ENCODE data around the gene ZBTB21. TPM values are rescaled to one million over a fixed set of nuclear protein-coding genes. Genes with fewer than 3 reads are reported as not detected.

ZBTB21 gene
- total RNA-seq, 1 experiment from 2014 or later: 18.1 TPM

GRCh38 chr21:42036313-42036712 is 26.2 kb upstream of the ZBTB21 start:
- no peak overlapping the region for H2BK120ac ChIP-seq (ENCODE audit: low read depth, low read length, poor library complexity, severe bottlenecking)
- no peak overlapping the region for H3K4me2 ChIP-seq (ENCODE audit: insufficient read depth, insufficient read length, low read length)
- Mint-ChIP-seq H3K9me3 (peaks cover 0 to 6% of the 10 kb centered on the region in 2 experiments; a peak in 2 of 5 replicates), H3K27ac (no peak overlapping the region), H3K36me3 (ENCODE audit: insufficient read depth in 1 of 3, low read depth in 3 of 3) (no peaks in the 10 kb centered on the region; a peak in 1 of 7 replicates), H3K4me3 (no peak overlapping the region), H3K4me1 (peaks cover 11 to 18% of the 10 kb centered on the region in 2 experiments), H3K27me3 (ENCODE audit: low read depth) (peaks cover 31% of the 10 kb centered on the region)
- no peak overlapping the region for H2BK15ac ChIP-seq (ENCODE audit: low read depth, low read length)
- no peaks in the 10 kb centered on the region for H3K9me3 ChIP-seq (ENCODE audit: control insufficient read depth, low read depth, low read length)
- H3K23ac ChIP-seq (ENCODE audit: insufficient read length, low read depth, low read length): no peak overlapping the region
- no peak overlapping the region for H4K8ac ChIP-seq (replicated peaks; ENCODE audit: insufficient read length, low read depth, low read length)
- no peak overlapping the region for H3K56ac ChIP-seq (ENCODE audit: insufficient read length, low read depth, low read length)
- H4K20me1 ChIP-seq (ENCODE audit: control insufficient read depth, insufficient read depth, insufficient read length): no peaks in the 10 kb centered on the region
- no peak overlapping the region for H3K18ac ChIP-seq (ENCODE audit: insufficient read length, low read depth, low read length)
- H3K79me1 ChIP-seq (ENCODE audit: insufficient read depth, low read depth, low read length, poor library complexity, severe bottlenecking): no peaks in the 10 kb centered on the region
- no peak overlapping the region for H4K5ac ChIP-seq (ENCODE audit: insufficient read length, low read depth, low read length)
- TF ChIP-seq CTCF (conservative IDR thresholded peaks at IDR 0.05): no peak
- peaks cover 3% of the 10 kb centered on the region for H3K23me2 ChIP-seq (ENCODE audit: insufficient read length, low read depth, low read length, poor library complexity, severe bottlenecking)
- no peak overlapping the region for H3K14ac ChIP-seq (ENCODE audit: insufficient read depth, low read length)
- no peak overlapping the region for H2AFZ ChIP-seq (ENCODE audit: low read length)
- no CpG with 5 or more reads among the region's 2 CpGs for WGBS (ENCODE audit: extremely low coverage, insufficient read length, low lambda C conversion rate)
- H2BK5ac ChIP-seq (ENCODE audit: insufficient read length, low read length): no peak overlapping the region
- no peak overlapping the region for H2AK5ac ChIP-seq (ENCODE audit: insufficient read length, low read length)
- no peaks in the 10 kb centered on the region for H3K27me3 ChIP-seq (ENCODE audit: insufficient read depth, low read length)
- no peak overlapping the region for H2BK12ac ChIP-seq (ENCODE audit: insufficient read length, low read depth, low read length)
- DNase-seq: no peak
- no peaks in the 10 kb centered on the region for H3K4me1 ChIP-seq (ENCODE audit: insufficient read depth, low read length)
- no peak overlapping the region for H3K4ac ChIP-seq (ENCODE audit: low read depth, low read length)
- no peak overlapping the region for H3T11ph ChIP-seq (ENCODE audit: low read length)
- H3K9ac ChIP-seq (ENCODE audit: extremely low read depth, insufficient read length, low read length): no peak overlapping the region
- no peak overlapping the region for H4K91ac ChIP-seq (ENCODE audit: insufficient read length, low read depth, low read length)
- no peak overlapping the region for H3K27ac ChIP-seq (ENCODE audit: insufficient read length, low read depth, low read length)
- H3K79me2 ChIP-seq (ENCODE audit: insufficient read depth, low read length): no peaks in the 10 kb centered on the region
- H2BK20ac ChIP-seq (ENCODE audit: low read depth, low read length, poor library complexity, severe bottlenecking): no peak overlapping the region
